ENCODE data around the gene BRF1.

The BRF1 gene

DNA sequence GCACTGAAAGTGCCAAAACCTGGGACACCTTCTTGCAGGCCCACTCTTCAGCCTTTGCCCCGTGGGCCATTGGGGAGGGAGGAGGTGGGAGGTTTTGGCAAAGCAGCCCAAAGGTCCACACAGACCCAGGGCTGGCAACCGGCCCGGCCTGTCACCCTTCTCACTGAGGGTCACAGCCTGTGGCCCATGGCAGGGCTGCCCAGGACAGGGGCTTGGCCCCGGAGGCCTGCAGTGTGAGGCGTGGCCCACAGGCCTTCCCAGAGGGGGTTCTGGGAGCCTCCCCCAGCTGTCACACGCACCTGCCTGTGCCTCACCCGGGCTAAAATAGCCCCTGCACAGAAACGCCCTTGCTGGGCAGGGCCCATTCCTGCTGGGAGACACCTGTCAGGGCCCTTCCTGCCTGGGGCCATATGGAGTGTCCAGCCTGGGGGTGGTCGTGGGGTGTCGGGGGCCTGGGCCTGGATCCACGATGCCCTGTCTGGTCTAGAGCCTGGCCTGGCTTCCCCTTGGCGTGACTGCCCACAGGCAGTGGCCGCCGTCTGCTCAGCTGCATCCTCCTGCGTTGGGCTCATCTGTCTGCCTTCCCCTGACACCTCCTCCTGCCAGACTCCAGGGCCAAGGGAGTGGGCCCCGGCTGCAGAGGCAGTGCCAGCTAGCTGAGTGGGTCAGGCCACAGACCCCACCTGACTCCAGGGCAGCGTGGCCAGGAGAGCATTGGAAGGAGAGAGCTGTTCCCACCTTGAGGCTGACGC, 33.0 kb upstream of the BRF1 start:
- Histone ChIP-seq H3K4me1 (ENCODE audit: control insufficient read depth, insufficient read depth, low read depth, low read length) (peaks cover 29% of the 10 kb centered on the region), H3K23ac (ENCODE audit: low read length in 2 of 2) (no peak overlapping the region), H3K4me3 (ENCODE audit: insufficient read depth in 1 of 2, low read depth in 1 of 2, low read length in 2 of 2) (no peak overlapping the region), H3K4ac (ENCODE audit: low read depth in 1 of 2, low read length in 2 of 2) (no peak overlapping the region), H2BK15ac (ENCODE audit: low read depth, poor library complexity, severe bottlenecking) (no peak overlapping the region), H3K9ac (ENCODE audit: low read length) (no peak overlapping the region), H3K18ac (ENCODE audit: low read depth in 1 of 2, low read length in 2 of 2) (no peak overlapping the region), H2BK120ac (ENCODE audit: low read depth, low read length) (no peak overlapping the region), H2BK5ac (ENCODE audit: low read depth, low read length, poor library complexity, severe bottlenecking) (no peak overlapping the region), H3K27ac (ENCODE audit: low read length, poor library complexity, severe bottlenecking) (no peak overlapping the region), H4K91ac (ENCODE audit: low read length) (no peak overlapping the region), H3K9me3 (ENCODE audit: control insufficient read depth, low read length) (no peaks in the 10 kb centered on the region), H4K8ac (ENCODE audit: low read length) (no peak overlapping the region), H3K79me1 (replicated peaks; ENCODE audit: low read length, poor library complexity, severe bottlenecking) (peaks cover 75% of the 10 kb centered on the region), H3K27me3 (ENCODE audit: control insufficient read depth in 1 of 2, insufficient read depth in 1 of 2, low read length in 2 of 2) (no peaks in the 10 kb centered on the region), H2AK5ac (ENCODE audit: low read length, severe bottlenecking) (no peak overlapping the region), H3K14ac (ENCODE audit: low read length in 2 of 2) (peak overlapping the region in 1 of 2 experiments; percentile 14), H2AFZ (ENCODE audit: low read depth, low read length) (no peak overlapping the region), H3K4me2 (ENCODE audit: low read length, poor library complexity, severe bottlenecking) (no peak overlapping the region), H2BK12ac (ENCODE audit: low read length in 2 of 2) (no peak overlapping the region), H3K36me3 (ENCODE audit: control insufficient read depth in 1 of 2, insufficient read depth in 2 of 2, low read depth in 1 of 2, low read length in 2 of 2) (peaks cover 0 to 39% of the 10 kb centered on the region in 2 experiments)
- 92% methylated on average over 18 of the region's 18 CpGs for WGBS
- DNase-seq: no peak

DNA sequence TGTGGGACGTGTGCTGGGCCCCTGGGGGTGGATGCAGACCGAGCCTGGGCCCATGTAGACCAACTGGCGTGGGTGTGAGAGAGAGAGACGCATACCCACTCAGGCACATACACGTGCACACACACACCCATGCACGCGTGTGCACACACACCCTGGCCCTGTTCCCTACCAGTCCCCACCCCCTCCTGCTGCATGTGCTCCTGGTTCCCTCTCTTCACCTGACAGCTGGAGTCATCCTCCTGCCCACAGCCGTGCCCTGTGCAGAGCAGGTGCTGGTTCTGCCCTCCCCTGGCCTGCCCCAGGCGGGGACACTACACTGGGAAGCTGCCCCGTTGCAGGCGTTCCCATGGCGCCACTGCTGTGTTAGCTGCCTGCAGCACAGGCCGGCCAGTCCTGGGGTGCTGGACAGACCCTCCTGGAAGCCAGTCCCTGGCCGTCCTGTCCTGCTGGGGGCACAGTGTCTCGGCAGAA, 32.3 kb upstream of the BRF1 start:
- DNase-seq: no peak

DNA sequence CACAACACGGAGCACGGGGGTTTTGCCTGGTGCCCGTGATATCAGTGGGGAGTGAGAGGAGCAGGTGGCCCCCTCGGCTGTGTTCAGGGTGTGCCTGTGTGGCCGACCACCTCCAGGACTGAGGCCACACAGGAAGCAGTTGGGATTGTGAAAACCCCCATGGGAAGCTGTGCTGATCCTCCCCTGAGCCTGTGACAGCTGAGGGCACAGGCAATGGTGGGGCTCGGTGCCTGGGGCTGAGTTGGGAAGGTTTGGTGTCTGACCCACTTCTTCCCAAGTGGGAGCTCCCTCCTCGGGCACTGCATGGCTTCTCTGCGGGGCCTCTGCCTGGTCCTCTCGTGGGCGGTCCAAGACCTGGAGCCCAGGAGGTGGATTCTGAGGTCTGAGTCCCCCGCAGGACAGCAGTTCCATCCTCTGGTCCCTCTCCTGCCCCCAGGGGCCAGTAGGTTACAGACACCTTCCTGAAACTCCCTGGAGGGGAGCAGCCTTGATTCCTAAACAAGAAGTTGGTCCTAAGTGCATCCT, 31.6 kb upstream of the BRF1 start:
- H2BK5ac ChIP-seq (ENCODE audit: low read depth, low read length, poor library complexity, severe bottlenecking): no peak overlapping the region
- H2AK5ac ChIP-seq (ENCODE audit: low read length, severe bottlenecking): no peak overlapping the region
- peak overlapping the region in 1 of 2 experiments; percentile 51 for H3K4ac ChIP-seq (ENCODE audit: low read depth in 1 of 2, low read length in 2 of 2)
- no peak overlapping the region for H2BK12ac ChIP-seq (ENCODE audit: low read length in 2 of 2)
- no peak overlapping the region for H3K4me3 ChIP-seq (ENCODE audit: insufficient read depth in 1 of 2, low read depth in 1 of 2, low read length in 2 of 2)
- H3K14ac ChIP-seq (ENCODE audit: low read length in 2 of 2): no peak overlapping the region
- H3K4me1 ChIP-seq (ENCODE audit: control insufficient read depth, insufficient read depth, low read depth, low read length): peaks cover 25% of the 10 kb centered on the region
- peak overlapping the region; percentile 32 for H4K91ac ChIP-seq (ENCODE audit: low read length)
- H2BK15ac ChIP-seq (ENCODE audit: low read depth, poor library complexity, severe bottlenecking): no peak overlapping the region
- DNase-seq: no peak
- WGBS: 90% methylated on average over 11 of the region's 11 CpGs
- H3K36me3 ChIP-seq (ENCODE audit: control insufficient read depth in 1 of 2, insufficient read depth in 2 of 2, low read depth in 1 of 2, low read length in 2 of 2): peaks cover 0 to 40% of the 10 kb centered on the region in 2 experiments
- no peaks in the 10 kb centered on the region for H3K9me3 ChIP-seq (ENCODE audit: control insufficient read depth, low read length)
- no peak overlapping the region for H2AFZ ChIP-seq (ENCODE audit: low read depth, low read length)
- no peak overlapping the region for H2BK120ac ChIP-seq (ENCODE audit: low read depth, low read length)
- no peak overlapping the region for H3K18ac ChIP-seq (ENCODE audit: low read depth in 1 of 2, low read length in 2 of 2)
- H3K27me3 ChIP-seq (ENCODE audit: control insufficient read depth in 1 of 2, insufficient read depth in 1 of 2, low read length in 2 of 2): no peaks in the 10 kb centered on the region
- H3K27ac ChIP-seq (ENCODE audit: low read length, poor library complexity, severe bottlenecking): no peak overlapping the region
- no peak overlapping the region for H3K4me2 ChIP-seq (ENCODE audit: low read length, poor library complexity, severe bottlenecking)
- H3K9ac ChIP-seq (ENCODE audit: low read length): no peak overlapping the region
- H4K8ac ChIP-seq (ENCODE audit: low read length): no peak overlapping the region
- no peak overlapping the region for H3K23ac ChIP-seq (ENCODE audit: low read length in 2 of 2)
- H3K79me1 ChIP-seq (replicated peaks; ENCODE audit: low read length, poor library complexity, severe bottlenecking): peaks cover 70% of the 10 kb centered on the region

More for the DNA sequence above, 32.3 kb upstream of the BRF1 start:
- H3K4ac ChIP-seq (ENCODE audit: low read depth in 1 of 2, low read length in 2 of 2): no peak overlapping the region
- no peak overlapping the region for H2BK120ac ChIP-seq (ENCODE audit: low read depth, low read length)
- H3K23ac ChIP-seq (ENCODE audit: low read length in 2 of 2): no peak overlapping the region
- no peak overlapping the region for H2BK12ac ChIP-seq (ENCODE audit: low read length in 2 of 2)
- peaks cover 74% of the 10 kb centered on the region for H3K79me1 ChIP-seq (replicated peaks; ENCODE audit: low read length, poor library complexity, severe bottlenecking)
- H3K4me1 ChIP-seq (ENCODE audit: control insufficient read depth, insufficient read depth, low read depth, low read length): peaks cover 26% of the 10 kb centered on the region
- peaks cover 0 to 43% of the 10 kb centered on the region in 2 experiments for H3K36me3 ChIP-seq (ENCODE audit: control insufficient read depth in 1 of 2, insufficient read depth in 2 of 2, low read depth in 1 of 2, low read length in 2 of 2)
- H3K27ac ChIP-seq (ENCODE audit: low read length, poor library complexity, severe bottlenecking): no peak overlapping the region
- H2AK5ac ChIP-seq (ENCODE audit: low read length, severe bottlenecking): no peak overlapping the region
- no peak overlapping the region for H3K4me2 ChIP-seq (ENCODE audit: low read length, poor library complexity, severe bottlenecking)
- peak overlapping the region; percentile 35 for H4K91ac ChIP-seq (ENCODE audit: low read length)
- no peak overlapping the region for H2BK15ac ChIP-seq (ENCODE audit: low read depth, poor library complexity, severe bottlenecking)
- peak overlapping the region in 1 of 2 experiments; percentile 35 for H3K14ac ChIP-seq (ENCODE audit: low read length in 2 of 2)
- H2AFZ ChIP-seq (ENCODE audit: low read depth, low read length): no peak overlapping the region
- H4K8ac ChIP-seq (ENCODE audit: low read length): peak overlapping the region; percentile 73
- H3K4me3 ChIP-seq (ENCODE audit: insufficient read depth in 1 of 2, low read depth in 1 of 2, low read length in 2 of 2): no peak overlapping the region
- H2BK5ac ChIP-seq (ENCODE audit: low read depth, low read length, poor library complexity, severe bottlenecking): no peak overlapping the region
- H3K27me3 ChIP-seq (ENCODE audit: control insufficient read depth in 1 of 2, insufficient read depth in 1 of 2, low read length in 2 of 2): no peaks in the 10 kb centered on the region
- no peak overlapping the region for H3K18ac ChIP-seq (ENCODE audit: low read depth in 1 of 2, low read length in 2 of 2)
- no peaks in the 10 kb centered on the region for H3K9me3 ChIP-seq (ENCODE audit: control insufficient read depth, low read length)
- WGBS: 90% methylated on average over 15 of the region's 15 CpGs
- no peak overlapping the region for H3K9ac ChIP-seq (ENCODE audit: low read length)

DNA sequence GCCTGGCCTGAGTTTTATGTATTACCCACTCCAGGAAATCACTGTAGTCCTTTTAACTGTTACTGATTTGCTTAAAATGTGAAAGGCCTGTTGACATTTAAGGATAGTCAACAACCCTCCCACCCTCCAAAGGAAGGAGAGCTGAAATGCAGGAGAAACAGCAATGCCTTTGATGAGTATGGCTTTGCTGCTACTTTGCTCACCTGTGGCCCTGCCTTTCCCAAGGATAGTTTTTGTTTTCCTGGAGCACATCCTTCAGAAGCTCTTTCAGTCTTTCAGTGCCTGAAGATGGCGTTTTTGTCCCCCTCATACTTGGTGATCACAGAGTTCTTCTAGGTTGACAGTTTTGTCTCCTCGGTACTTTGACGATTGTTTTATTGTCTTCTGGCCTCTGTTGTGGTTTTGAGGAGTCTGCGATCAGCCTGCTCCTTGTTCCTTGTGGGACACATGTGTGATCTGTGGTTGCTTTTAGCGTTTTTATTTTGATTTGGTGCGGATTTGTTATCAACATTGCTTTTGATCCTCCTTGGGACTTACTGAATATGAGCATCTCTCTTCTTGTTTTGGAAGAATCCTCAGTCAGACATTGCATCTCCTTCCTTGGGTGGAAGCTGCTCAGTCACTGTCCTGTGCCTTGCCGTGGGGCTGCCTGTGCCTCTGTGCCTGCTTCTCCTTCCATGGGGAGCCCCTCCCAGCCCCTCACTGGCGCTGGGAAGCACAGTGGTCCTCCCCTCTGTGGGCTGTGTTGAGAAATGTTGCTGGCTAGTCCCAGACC, 31.0 kb upstream of the BRF1 start:
- Histone ChIP-seq H3K27me3 (ENCODE audit: control insufficient read depth in 1 of 2, insufficient read depth in 1 of 2, low read length in 2 of 2) (no peaks in the 10 kb centered on the region), H3K23ac (ENCODE audit: low read length in 2 of 2) (no peak overlapping the region), H3K4ac (ENCODE audit: low read depth in 1 of 2, low read length in 2 of 2) (no peak overlapping the region), H2AFZ (ENCODE audit: low read depth, low read length) (no peak overlapping the region), H2BK12ac (ENCODE audit: low read length in 2 of 2) (no peak overlapping the region), H3K79me1 (replicated peaks; ENCODE audit: low read length, poor library complexity, severe bottlenecking) (peaks cover 70% of the 10 kb centered on the region), H4K8ac (ENCODE audit: low read length) (no peak overlapping the region), H3K27ac (ENCODE audit: low read length, poor library complexity, severe bottlenecking) (no peak overlapping the region), H2BK15ac (ENCODE audit: low read depth, poor library complexity, severe bottlenecking) (no peak overlapping the region), H3K9ac (ENCODE audit: low read length) (no peak overlapping the region), H3K4me3 (ENCODE audit: insufficient read depth in 1 of 2, low read depth in 1 of 2, low read length in 2 of 2) (no peak overlapping the region), H3K14ac (ENCODE audit: low read length in 2 of 2) (no peak overlapping the region), H3K18ac (ENCODE audit: low read depth in 1 of 2, low read length in 2 of 2) (no peak overlapping the region), H3K9me3 (ENCODE audit: control insufficient read depth, low read length) (no peaks in the 10 kb centered on the region), H3K4me2 (ENCODE audit: low read length, poor library complexity, severe bottlenecking) (no peak overlapping the region), H2AK5ac (ENCODE audit: low read length, severe bottlenecking) (no peak overlapping the region), H2BK5ac (ENCODE audit: low read depth, low read length, poor library complexity, severe bottlenecking) (no peak overlapping the region), H3K4me1 (ENCODE audit: control insufficient read depth, insufficient read depth, low read depth, low read length) (peaks cover 32% of the 10 kb centered on the region), H4K91ac (ENCODE audit: low read length) (no peak overlapping the region), H3K36me3 (ENCODE audit: control insufficient read depth in 1 of 2, insufficient read depth in 2 of 2, low read depth in 1 of 2, low read length in 2 of 2) (peaks cover 0 to 41% of the 10 kb centered on the region in 2 experiments), H2BK120ac (ENCODE audit: low read depth, low read length) (no peak overlapping the region)
- no peak for DNase-seq
- 92% methylated on average over 7 of the region's 8 CpGs for WGBS

All from mesenchymal stem cell (in vitro differentiated cells and primary cell).